PFSK-1 (cell line): ENCODE results near the gene MAU2.

Source experiments
- FOXP2 ChIP-seq: optimal IDR thresholded peaks from 2 replicates; pipeline ENCODE3; 2011; ENCODE audit warnings: borderline replicate concordance, control low read depth, inconsistent platforms; ENCODE audit not compliant: insufficient read depth; ENCODE audit errors: extremely low read length, extremely low read depth
- POLR2AphosphoS5 ChIP-seq: IDR thresholded peaks from 2 replicates; pipeline ENCODE4 v1.6.1; 2012; ENCODE audit warnings: low read depth, mild to moderate bottlenecking, control low read depth, low read length, moderate library complexity
- SIN3A ChIP-seq: IDR thresholded peaks from 2 replicates; pipeline ENCODE4 v1.6.1; 2012; ENCODE audit warnings: mild to moderate bottlenecking, low read length, moderate library complexity, borderline replicate concordance; ENCODE audit not compliant: insufficient read depth
- TAF1 ChIP-seq: IDR thresholded peaks from 2 replicates; pipeline ENCODE4 v1.6.1; 2012; ENCODE audit warnings: low read length, control low read depth, borderline replicate concordance; ENCODE audit not compliant: insufficient read depth
- TF ChIP-seq, protein P1 (sequence below), 2 experiments: IDR thresholded peaks; 2 replicates each; pipeline versions ENCODE4 v1.6.1 to v1.8.0; 2011 to 2012; ENCODE audit warnings: low read depth in 2 of 2, low read length in 2 of 2, control low read depth in 1 of 2, inconsistent platforms in 1 of 2, mild to moderate bottlenecking in 1 of 2, moderate library complexity in 1 of 2; ENCODE audit not compliant: insufficient read depth in 1 of 2

DNA sequence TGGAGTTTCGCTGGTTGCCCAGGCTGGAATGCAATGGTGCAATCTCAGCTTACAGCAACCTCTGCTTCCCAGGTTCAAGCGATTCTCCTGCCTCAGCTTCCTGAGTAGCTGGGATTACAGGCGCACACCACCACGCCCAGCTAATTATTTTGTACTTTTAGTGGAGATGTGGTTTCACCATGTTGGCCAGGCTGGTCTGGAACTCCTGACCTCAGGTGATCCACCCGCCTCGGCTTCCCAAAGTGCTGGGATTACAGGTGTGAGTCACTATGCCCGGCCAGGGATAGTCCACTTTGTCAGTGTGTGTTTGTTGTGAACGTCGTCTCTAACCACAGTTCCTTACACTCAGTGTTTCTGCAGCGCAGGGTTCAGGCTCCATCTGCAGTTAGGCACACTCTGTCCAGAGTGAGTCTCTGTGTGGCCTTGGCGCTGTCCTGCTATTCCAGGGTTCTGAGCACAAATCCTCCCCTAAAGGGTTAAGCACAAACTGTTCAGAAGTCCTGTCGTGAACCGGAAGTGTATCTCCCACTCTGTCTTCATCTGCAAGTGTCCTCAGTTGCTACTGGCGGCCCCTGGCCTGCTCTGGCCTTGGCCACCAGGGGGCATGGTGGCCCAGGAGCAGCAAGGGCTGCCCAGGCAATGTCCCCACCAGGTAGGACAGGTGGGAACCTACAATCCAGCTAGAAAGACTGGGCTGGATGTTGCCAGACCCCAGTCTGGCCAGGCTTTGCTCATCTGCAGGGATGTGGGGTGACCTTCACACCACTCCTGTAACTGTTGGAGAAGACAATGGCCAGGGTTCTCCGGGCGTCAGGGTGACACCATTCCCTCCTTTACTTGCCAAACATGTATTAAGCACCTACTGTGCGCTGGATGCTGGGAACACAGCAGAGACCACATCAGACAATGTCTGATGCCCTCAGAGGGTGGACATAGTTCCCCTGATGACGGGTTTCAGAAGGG lies 46.1 kb downstream of the MAU2 start:
- TF ChIP-seq, protein P1, sequence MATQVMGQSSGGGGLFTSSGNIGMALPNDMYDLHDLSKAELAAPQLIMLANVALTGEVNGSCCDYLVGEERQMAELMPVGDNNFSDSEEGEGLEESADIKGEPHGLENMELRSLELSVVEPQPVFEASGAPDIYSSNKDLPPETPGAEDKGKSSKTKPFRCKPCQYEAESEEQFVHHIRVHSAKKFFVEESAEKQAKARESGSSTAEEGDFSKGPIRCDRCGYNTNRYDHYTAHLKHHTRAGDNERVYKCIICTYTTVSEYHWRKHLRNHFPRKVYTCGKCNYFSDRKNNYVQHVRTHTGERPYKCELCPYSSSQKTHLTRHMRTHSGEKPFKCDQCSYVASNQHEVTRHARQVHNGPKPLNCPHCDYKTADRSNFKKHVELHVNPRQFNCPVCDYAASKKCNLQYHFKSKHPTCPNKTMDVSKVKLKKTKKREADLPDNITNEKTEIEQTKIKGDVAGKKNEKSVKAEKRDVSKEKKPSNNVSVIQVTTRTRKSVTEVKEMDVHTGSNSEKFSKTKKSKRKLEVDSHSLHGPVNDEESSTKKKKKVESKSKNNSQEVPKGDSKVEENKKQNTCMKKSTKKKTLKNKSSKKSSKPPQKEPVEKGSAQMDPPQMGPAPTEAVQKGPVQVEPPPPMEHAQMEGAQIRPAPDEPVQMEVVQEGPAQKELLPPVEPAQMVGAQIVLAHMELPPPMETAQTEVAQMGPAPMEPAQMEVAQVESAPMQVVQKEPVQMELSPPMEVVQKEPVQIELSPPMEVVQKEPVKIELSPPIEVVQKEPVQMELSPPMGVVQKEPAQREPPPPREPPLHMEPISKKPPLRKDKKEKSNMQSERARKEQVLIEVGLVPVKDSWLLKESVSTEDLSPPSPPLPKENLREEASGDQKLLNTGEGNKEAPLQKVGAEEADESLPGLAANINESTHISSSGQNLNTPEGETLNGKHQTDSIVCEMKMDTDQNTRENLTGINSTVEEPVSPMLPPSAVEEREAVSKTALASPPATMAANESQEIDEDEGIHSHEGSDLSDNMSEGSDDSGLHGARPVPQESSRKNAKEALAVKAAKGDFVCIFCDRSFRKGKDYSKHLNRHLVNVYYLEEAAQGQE (IDR thresholded peaks at IDR 0.05; ENCODE audit: insufficient read depth in 1 of 2, low read depth in 2 of 2, low read length in 2 of 2), result peak in 1 of 2 experiments; percentile 69; a peak in 2 of 4 replicates
- TF ChIP-seq TAF1 (0 out of 2 replicates have a peak, but pooled peaks have one; percentile 23), POLR2AphosphoS5 (no peak; the same call in 1 of the 2 replicates), SIN3A (no peak), FOXP2 (peak; percentile 73)
